Heart left ventricle (tissue), 16 donors: ENCODE measurements around the gene KRTAP5-1. TPM values are rescaled to one million over a fixed set of nuclear protein-coding genes. Genes with fewer than 3 reads are reported as not detected.

Experiments
- ATAC-seq, 4 donors: fragments of 200-7000 bp; cut with Tn5 transposase; one replicate each; pipeline ENCODE4 v1.9.1; 2020 to 2022; ENCODE audit warnings: moderate library complexity in 4 of 4, mild to moderate bottlenecking in 3 of 4, moderate number of reproducible peaks in 1 of 4
- DNase-seq, 5 donors: peaks; one replicate each; pipeline ENCODE4 v3.0.0-alpha.2; 2020
- H3K27ac ChIP-seq, 12 donors: fragments of 200-600 bp; sonication (generic) in 4 of 12; one replicate each; pipeline versions ENCODE4 v1.5.0 to v1.8.0; 2016 to 2022; ENCODE audit warnings: mild to moderate bottlenecking in 2 of 12
- H3K27me3 ChIP-seq, 9 donors: fragments of 200-600 bp; sonication (generic) in 2 of 9; one replicate each; pipeline versions ENCODE4 v1.5.1 to v1.8.0; 2016 to 2022; ENCODE audit warnings: mild to moderate bottlenecking in 3 of 9
- H3K36me3 ChIP-seq, 9 donors: fragments of 200-600 bp; sonication (generic) in 2 of 9; one replicate each; pipeline versions ENCODE4 v1.5.0 to v1.8.0; 2018 to 2022; ENCODE audit warnings: mild to moderate bottlenecking in 2 of 9
- H3K4me1 ChIP-seq, 12 donors: fragments of 200-600 bp; sonication (generic) in 4 of 12; one replicate each; pipeline versions ENCODE4 v1.5.0 to v1.8.0; 2016 to 2022; ENCODE audit warnings: mild to moderate bottlenecking in 3 of 12
- H3K4me3 ChIP-seq, 12 donors: fragments of 200-600 bp; sonication (generic) in 4 of 12; one replicate each; pipeline versions ENCODE4 v1.5.0 to v1.8.0; 2017 to 2022; ENCODE audit warnings: mild to moderate bottlenecking in 9 of 12, moderate library complexity in 4 of 12
- H3K9me3 ChIP-seq, 12 donors: fragments of 200-600 bp; sonication (generic) in 4 of 12; one replicate each; pipeline versions ENCODE4 v1.5.0 to v1.8.0; 2016 to 2022; ENCODE audit warnings: mild to moderate bottlenecking in 1 of 12
- POLR2A ChIP-seq, 2 donors: fragments of 450-650 bp; IDR thresholded peaks; one replicate each; pipeline ENCODE4 v1.6.1; 2017; ENCODE audit warnings: antibody characterized with exemption in 2 of 2, mild to moderate bottlenecking in 2 of 2, moderate library complexity in 2 of 2
- WGBS, 4 donors: extraction: QIAGEN DNeasy Blood & Tissue Kit in 2 of 4; methylation state at CpG; one replicate each; pipeline versions ENCODE4 v1.1.5 to v1.1.7; 2013 to 2018; 5-methylcytosine and 5-hydroxymethylcytosine counted together
- intact Hi-C, 10 donors: fragments of 100-400 bp; cut with DNase I; formaldehyde crosslinking; loops; one replicate each; pipeline versions ENCODE4 v1.11.1 to v1.14.2; 2022
- polyA plus RNA-seq, 2 donors: library from polyadenylated mRNA; stranded (reverse); fragments of 200-250 nt; gene quantifications; one replicate each; pipeline ENCODE4 v1.2.3, GENCODE V29; 2013
- total RNA-seq, 9 donors: library from RNA; depleted of rRNA in 2 of 9; stranded (reverse); fragments of >200 nt in 2 of 9; fragmentation: NEBNext Ultra II Directional in 3 of 9; extraction: Animal tissue kit (Norgen Biotek cat#: 25700) in 3 of 9; gene quantifications; one replicate each; pipeline versions ENCODE4 v1.1.0 to v1.2.4, GENCODE V29; 2016 to 2023
- TF ChIP-seq, protein P1 (sequence below), 12 donors: fragments of 200-600 bp; sonication (generic) in 4 of 12; IDR thresholded peaks; one replicate each; pipeline versions ENCODE4 v1.5.0 to v1.8.0; 2018 to 2022; ENCODE audit warnings: antibody characterized with exemption in 12 of 12, mild to moderate bottlenecking in 5 of 12
- donor health status: ischemic (EF 13 %, LVEDD 7.1; RV severe dilation, severe dysfunction).
- donor health status: healthy with polysubstance abuse.
- donor health status: DM: no; HTN: yes; CAD: no.
- donor health status: DM: no; HTN: no; CAD: no.
- donor health status: ischemic (EF 25% LVEDD 6.9; RV normal size, moderate dysfunction).
- donor health status: ischemic (EF 25% LVEDD 5.7; RV mildly dilated, moderate dysfunction).
- donor health status: healthy.
- donor health status: DM: yes; HTN: yes; CAD: no.
- donor health status: ischemic (EF 35%, LVEDD 5.7; RV mildly dilated, moderate dysfunction).
- donor health status: nonischemic (EF 11% LVEDD 7.7; RV severe dilation, severe dysfunction).
- donor health status: DM: yes; HTN: yes; CAD: no.
- donor health status: PGD.
- donor health status: ischemic (EF 29% LVEDD 5.4; RV normal size, mild dysfunction).
- donor health status: nonischemic (EF 23%, LVEDD 6.1; RV moderate dilation, normal function).

KRTAP5-1 gene
- total and polyA plus RNA-seq, 11 donors = not detected

GRCh38 chr11:1625541-1625940 is 40.5 kb upstream of the KRTAP5-1 start:
- Histone ChIP-seq H3K36me3 (no peaks in the 10 kb centered on the region), H3K4me1 (peaks cover 0 to 7% (median 0%) of the 10 kb centered on the region in 12 donors), H3K9me3 (no peaks in the 10 kb centered on the region), H3K27me3 (peaks cover 0 to 26% (median 2%) of the 10 kb centered on the region in 9 donors), H3K4me3 (no peak overlapping the region), H3K27ac (no peak overlapping the region)
- DNase-seq (no peak), ATAC-seq (no peak)
- WGBS, 4 donors = 85 to 91% (median 87%) methylated on average over 12 to 13 of the region's 13 CpGs
- intact Hi-C loops = loop anchor here in 5 of 10 donors (5.0 to 10.0 kb wide), 3 partner anchors 48 to 83 kb away; no protein-coding TSS in a partner anchor
- TF ChIP-seq, protein P1, sequence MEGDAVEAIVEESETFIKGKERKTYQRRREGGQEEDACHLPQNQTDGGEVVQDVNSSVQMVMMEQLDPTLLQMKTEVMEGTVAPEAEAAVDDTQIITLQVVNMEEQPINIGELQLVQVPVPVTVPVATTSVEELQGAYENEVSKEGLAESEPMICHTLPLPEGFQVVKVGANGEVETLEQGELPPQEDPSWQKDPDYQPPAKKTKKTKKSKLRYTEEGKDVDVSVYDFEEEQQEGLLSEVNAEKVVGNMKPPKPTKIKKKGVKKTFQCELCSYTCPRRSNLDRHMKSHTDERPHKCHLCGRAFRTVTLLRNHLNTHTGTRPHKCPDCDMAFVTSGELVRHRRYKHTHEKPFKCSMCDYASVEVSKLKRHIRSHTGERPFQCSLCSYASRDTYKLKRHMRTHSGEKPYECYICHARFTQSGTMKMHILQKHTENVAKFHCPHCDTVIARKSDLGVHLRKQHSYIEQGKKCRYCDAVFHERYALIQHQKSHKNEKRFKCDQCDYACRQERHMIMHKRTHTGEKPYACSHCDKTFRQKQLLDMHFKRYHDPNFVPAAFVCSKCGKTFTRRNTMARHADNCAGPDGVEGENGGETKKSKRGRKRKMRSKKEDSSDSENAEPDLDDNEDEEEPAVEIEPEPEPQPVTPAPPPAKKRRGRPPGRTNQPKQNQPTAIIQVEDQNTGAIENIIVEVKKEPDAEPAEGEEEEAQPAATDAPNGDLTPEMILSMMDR (IDR thresholded peaks at IDR 0.05) = no peak
- TF ChIP-seq POLR2A (IDR thresholded peaks at IDR 0.05) = no peak

DNA sequence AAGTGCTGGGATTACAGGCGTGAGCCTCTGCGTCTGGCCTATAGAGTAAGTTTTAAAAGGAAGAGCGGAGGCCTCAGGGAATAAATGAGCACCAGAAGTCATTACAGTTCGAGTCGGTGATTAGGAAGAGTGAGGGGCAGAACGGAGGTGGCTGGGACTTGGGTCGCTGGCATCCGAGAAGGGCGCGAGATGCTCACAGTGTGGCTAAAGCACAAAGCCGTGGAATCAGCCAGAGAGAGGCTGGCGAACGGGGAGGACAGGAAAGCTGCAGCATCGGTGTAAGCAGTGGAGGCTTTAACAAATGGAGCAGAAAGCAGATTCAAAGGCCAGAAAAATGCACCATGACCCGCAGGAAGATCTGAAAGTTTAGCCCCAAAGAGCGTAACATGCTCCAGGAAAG is 39.5 kb upstream of the KRTAP5-1 start:
- Histone ChIP-seq H3K4me1 (peaks cover 0 to 7% (median 0%) of the 10 kb centered on the region in 12 donors), H3K27me3 (peaks cover 0 to 27% (median 0%) of the 10 kb centered on the region in 9 donors), H3K27ac (no peak overlapping the region), H3K36me3 (no peaks in the 10 kb centered on the region), H3K9me3 (no peaks in the 10 kb centered on the region), H3K4me3 (no peak overlapping the region)
- TF ChIP-seq, protein P1 (IDR thresholded peaks at IDR 0.05) = no peak
- no peak for TF ChIP-seq POLR2A (IDR thresholded peaks at IDR 0.05)
- WGBS, 4 donors = 80 to 86% (median 84%) methylated on average over 16 of the region's 16 CpGs
- DNase-seq (no peak), ATAC-seq (no peak)
- intact Hi-C loops = loop anchor here in 5 of 10 donors (5.0 to 10.0 kb wide), 3 partner anchors 47 to 82 kb away; no protein-coding TSS in a partner anchor

DNA sequence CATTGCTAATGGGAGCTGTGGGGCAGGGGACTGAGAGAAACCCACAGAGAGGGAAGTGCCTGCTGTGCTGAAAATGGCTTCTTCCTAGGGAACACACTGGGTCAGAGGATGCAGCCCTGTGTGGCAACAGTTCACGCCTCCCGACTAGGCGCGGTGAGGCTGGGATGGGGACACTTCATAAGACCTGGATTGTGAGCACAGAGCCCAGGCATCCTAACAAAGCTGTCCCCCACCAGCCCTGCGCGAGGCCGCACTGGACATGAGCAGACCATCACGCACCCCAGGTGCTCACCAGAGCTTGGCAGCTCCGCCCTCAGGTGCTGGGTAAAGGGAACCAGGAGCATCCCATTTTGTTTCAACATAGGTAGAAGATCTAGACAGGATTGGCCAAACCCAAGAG is 38.6 kb upstream of the KRTAP5-1 start:
- no peaks in the 10 kb centered on the region for H3K36me3 ChIP-seq
- no peak for ATAC-seq
- H3K9me3 ChIP-seq = no peaks in the 10 kb centered on the region
- H3K4me1 ChIP-seq = peaks cover 0 to 3% (median 0%) of the 10 kb centered on the region in 12 donors
- no peak overlapping the region for H3K4me3 ChIP-seq
- peaks cover 0 to 23% (median 0%) of the 10 kb centered on the region in 9 donors for H3K27me3 ChIP-seq
- no peak for DNase-seq
- no peak overlapping the region for H3K27ac ChIP-seq
- intact Hi-C loops = loop anchor here in 3 of 10 donors (10.0 kb wide), 1 partner anchor 79 kb away; no protein-coding TSS in a partner anchor
- TF ChIP-seq, protein P1 (IDR thresholded peaks at IDR 0.05) = no peak
- TF ChIP-seq POLR2A (IDR thresholded peaks at IDR 0.05) = no peak
- 65 to 77% (median 73%) methylated on average over 9 of the region's 9 CpGs for WGBS, 4 donors

DNA sequence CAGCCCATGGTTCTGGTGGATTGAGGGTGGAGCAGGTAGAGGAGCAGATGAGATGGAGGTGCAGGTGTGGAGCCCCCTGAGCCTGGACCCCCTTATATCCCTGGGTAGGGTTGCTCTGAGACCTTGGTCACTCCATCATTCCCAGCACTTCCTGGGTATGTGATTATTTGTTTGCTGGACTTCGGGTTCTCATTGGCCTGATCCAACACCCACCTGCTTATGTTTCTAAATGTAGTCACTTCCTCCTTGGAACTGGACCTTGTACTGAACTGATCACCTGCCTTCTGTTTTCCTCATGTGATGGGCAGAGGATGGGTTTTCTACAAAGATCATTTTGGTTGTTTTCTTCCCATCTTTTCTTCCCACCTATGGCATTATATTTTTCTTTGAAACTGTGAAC is 37.0 kb upstream of the KRTAP5-1 start, which contains the start of gene KRTAP5-4:
KRTAP5-4 (minus strand) TSS at position 53 of the 400 bp plus-strand sequence; CDS start at position 8, 45 bp downstream.
- H3K4me3 ChIP-seq = no peak within 1 kb of the TSS
- H3K27ac ChIP-seq = no peak within 1 kb of the TSS
- intact Hi-C loops = loop anchor here in 3 of 10 donors (10.0 kb wide), 1 partner anchor 77 kb away; no protein-coding TSS in a partner anchor
- ATAC-seq (no peak), DNase-seq (no peak)
- no peaks in the 10 kb centered on the region for H3K36me3 ChIP-seq
- no peaks in the 10 kb centered on the region for H3K9me3 ChIP-seq
- WGBS, 4 donors = 51 to 67% (median 55%) methylated on average over 1 of the region's 1 CpG
- TF ChIP-seq POLR2A (IDR thresholded peaks at IDR 0.05) = no peak
- TF ChIP-seq, protein P1 (IDR thresholded peaks at IDR 0.05) = no peak
- H3K27me3 ChIP-seq = peaks cover 0 to 13% (median 0%) of the 10 kb centered on the region in 9 donors
- H3K4me1 ChIP-seq = no peaks in the 10 kb centered on the region
